Upper lobe of left lung (tissue), 4 donors: ENCODE data around the gene NRXN3.

Source experiments
- POLR2A ChIP-seq, 4 donors: fragments of 450-650 bp; IDR thresholded peaks; one replicate each; pipeline ENCODE4 v1.5.1; 2016 to 2017; ENCODE audit warnings: antibody characterized with exemption in 4 of 4, mild to moderate bottlenecking in 2 of 4
- TF ChIP-seq, protein P1 (sequence below), 6 experiments: fragments of 450-650 bp in 4 of 6; fragments of 200-600 bp in 2 of 6; sonication (generic) in 2 of 6; IDR thresholded peaks; one replicate each; pipeline ENCODE4 v1.5.1; 2016 to 2019; ENCODE audit warnings: antibody characterized with exemption in 6 of 6

DNA sequence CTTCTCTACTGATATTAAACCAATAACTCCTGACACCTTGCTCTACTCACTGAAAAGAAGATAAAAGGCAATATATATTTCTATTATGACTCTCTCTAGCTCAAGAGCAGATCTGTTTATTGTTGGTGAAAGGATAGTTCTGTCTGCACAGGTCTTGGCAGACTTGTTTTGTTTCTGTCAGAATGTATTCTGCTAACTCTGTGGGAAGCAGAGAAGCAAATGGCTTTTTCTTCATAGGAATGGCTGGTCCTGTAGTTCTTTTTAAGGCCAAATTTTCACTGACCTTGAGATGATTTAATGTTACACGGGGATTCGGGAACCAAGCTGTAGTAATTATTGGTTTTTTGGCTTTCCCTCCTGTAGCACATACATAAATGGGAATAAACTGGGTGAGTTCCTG is 1529.0 kb downstream of the NRXN3 start:
- TF ChIP-seq, protein P1, sequence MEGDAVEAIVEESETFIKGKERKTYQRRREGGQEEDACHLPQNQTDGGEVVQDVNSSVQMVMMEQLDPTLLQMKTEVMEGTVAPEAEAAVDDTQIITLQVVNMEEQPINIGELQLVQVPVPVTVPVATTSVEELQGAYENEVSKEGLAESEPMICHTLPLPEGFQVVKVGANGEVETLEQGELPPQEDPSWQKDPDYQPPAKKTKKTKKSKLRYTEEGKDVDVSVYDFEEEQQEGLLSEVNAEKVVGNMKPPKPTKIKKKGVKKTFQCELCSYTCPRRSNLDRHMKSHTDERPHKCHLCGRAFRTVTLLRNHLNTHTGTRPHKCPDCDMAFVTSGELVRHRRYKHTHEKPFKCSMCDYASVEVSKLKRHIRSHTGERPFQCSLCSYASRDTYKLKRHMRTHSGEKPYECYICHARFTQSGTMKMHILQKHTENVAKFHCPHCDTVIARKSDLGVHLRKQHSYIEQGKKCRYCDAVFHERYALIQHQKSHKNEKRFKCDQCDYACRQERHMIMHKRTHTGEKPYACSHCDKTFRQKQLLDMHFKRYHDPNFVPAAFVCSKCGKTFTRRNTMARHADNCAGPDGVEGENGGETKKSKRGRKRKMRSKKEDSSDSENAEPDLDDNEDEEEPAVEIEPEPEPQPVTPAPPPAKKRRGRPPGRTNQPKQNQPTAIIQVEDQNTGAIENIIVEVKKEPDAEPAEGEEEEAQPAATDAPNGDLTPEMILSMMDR (IDR thresholded peaks at IDR 0.05), result no peak
- no peak for TF ChIP-seq POLR2A (IDR thresholded peaks at IDR 0.05)
